ENCODE data around the gene ZFP28. TPM values are rescaled to one million over a fixed set of nuclear protein-coding genes. Genes with fewer than 3 reads are reported as not detected.

ZFP28 gene
- total and polyA plus RNA-seq, 2 of the 4 experiments (the other 2 are of a cell fraction) = 3.0 to 6.5 TPM

DNA sequence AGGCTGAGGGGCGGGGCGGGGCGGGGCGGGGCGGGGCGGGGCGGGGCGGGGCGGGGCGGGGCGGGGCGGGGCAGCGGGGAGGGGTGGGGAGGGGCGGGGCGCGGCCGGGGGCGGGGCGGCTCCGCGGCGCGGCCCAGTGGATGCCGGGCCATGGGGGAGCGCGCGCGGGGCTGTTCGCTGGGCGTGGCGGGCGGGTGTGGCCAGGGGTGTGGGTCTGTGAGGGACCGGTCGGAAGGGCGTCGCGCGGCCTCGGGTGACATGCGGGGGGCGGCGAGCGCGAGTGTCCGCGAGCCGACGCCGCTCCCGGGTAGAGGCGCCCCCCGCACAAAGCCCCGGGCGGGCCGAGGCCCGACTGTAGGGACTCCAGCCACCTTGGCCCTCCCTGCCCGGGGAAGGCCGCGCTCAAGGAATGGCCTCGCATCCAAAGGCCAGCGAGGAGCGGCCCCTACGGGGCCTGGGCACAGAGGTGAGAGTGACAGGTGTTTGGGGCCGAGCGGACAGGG lies at the start of gene ZFP28 (continued):
- TF ChIP-seq, protein P1, sequence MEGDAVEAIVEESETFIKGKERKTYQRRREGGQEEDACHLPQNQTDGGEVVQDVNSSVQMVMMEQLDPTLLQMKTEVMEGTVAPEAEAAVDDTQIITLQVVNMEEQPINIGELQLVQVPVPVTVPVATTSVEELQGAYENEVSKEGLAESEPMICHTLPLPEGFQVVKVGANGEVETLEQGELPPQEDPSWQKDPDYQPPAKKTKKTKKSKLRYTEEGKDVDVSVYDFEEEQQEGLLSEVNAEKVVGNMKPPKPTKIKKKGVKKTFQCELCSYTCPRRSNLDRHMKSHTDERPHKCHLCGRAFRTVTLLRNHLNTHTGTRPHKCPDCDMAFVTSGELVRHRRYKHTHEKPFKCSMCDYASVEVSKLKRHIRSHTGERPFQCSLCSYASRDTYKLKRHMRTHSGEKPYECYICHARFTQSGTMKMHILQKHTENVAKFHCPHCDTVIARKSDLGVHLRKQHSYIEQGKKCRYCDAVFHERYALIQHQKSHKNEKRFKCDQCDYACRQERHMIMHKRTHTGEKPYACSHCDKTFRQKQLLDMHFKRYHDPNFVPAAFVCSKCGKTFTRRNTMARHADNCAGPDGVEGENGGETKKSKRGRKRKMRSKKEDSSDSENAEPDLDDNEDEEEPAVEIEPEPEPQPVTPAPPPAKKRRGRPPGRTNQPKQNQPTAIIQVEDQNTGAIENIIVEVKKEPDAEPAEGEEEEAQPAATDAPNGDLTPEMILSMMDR (conservative IDR thresholded peaks at IDR 0.05; ENCODE audit: low read depth, low read length) = no peak

DNA sequence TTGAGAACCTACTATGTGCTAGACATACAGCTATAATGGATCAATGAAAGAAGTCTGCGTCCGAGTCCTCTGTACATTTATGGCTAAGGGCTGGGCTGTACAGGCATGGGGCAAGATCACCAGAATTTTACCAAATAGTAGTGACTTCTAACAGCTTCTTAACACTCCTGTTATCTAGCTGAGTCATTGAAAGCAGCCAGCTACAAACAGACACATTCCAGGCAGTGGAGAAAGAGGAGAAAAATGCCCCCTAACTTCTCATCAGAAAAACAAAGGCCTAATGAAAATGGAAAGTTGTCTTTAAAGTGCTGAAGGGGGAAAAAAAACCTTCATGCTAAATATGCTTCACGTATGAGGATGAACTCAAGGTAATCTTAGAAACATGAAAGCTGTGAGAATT lies 47.3 kb upstream of the ZFP28 start:
- no peak overlapping the region for H3K4me2 ChIP-seq (ENCODE audit: low read depth, low read length)
- H2BK120ac ChIP-seq (ENCODE audit: low read depth, low read length) = no peak overlapping the region
- no peaks in the 10 kb centered on the region for H3K4me1 ChIP-seq (ENCODE audit: control insufficient read depth, insufficient read depth, low read length)
- no peak overlapping the region for H2AFZ ChIP-seq (replicated peaks; ENCODE audit: low read length, poor library complexity)
- POLR2A ChIA-PET (ENCODE audit: unreplicated experiment) = no interaction called here
- no peak overlapping the region for H2BK20ac ChIP-seq (ENCODE audit: low read depth, low read length)
- peaks cover 0 to 17% of the 10 kb centered on the region in 2 experiments; a peak in 3 of 4 replicates for H3K79me1 ChIP-seq (ENCODE audit: low read depth in 1 of 2, low read length in 2 of 2)
- no peak overlapping the region for H2AK5ac ChIP-seq (ENCODE audit: low read depth, low read length)
- no peak overlapping the region for H4K5ac ChIP-seq (ENCODE audit: low read depth, low read length)
- H3K23ac ChIP-seq (ENCODE audit: low read depth, low read length) = no peak overlapping the region
- H2AK9ac ChIP-seq (replicated peaks; ENCODE audit: low read depth, low read length, poor library complexity) = no peak overlapping the region
- no peaks in the 10 kb centered on the region for H3K27me3 ChIP-seq (ENCODE audit: control insufficient read depth, insufficient read depth, low read length)
- H4K91ac ChIP-seq (ENCODE audit: insufficient read depth, low read depth, low read length) = no peak overlapping the region
- DNase-seq = peak; percentile 26
- no peak overlapping the region for H3K4ac ChIP-seq (ENCODE audit: low read depth, low read length)
- no CpG with 5 or more reads among the region's 3 CpGs for WGBS, 2 experiments (ENCODE audit: extremely low coverage in 2 of 2, insufficient read length in 1 of 2)
- TF ChIP-seq USF2 (IDR thresholded peaks at IDR 0.05; ENCODE audit: low read depth, low read length) = no peak
- peak; percentile 62; the same call in 1 of the 2 replicates for TF ChIP-seq NFE2L2 (IDR thresholded peaks at IDR 0.05; ENCODE audit: low read depth, low read length)
- no peak for TF ChIP-seq BHLHE40 (IDR thresholded peaks at IDR 0.05; ENCODE audit: low read depth, low read length)
- no peak for TF ChIP-seq CEBPB (IDR thresholded peaks at IDR 0.05; ENCODE audit: low read depth, low read length)
- TF ChIP-seq MAFK (IDR thresholded peaks at IDR 0.05; ENCODE audit: low read depth, low read length) = no peak
- TF ChIP-seq CHD1 (IDR thresholded peaks at IDR 0.05; ENCODE audit: low read depth, low read length) = no peak
- TF ChIP-seq RAD21 (IDR thresholded peaks at IDR 0.05; ENCODE audit: low read length) = no peak
- TF ChIP-seq RFX5 (IDR thresholded peaks at IDR 0.05; ENCODE audit: low read depth, low read length) = no peak
- no peaks in the 10 kb centered on the region for H4K20me1 ChIP-seq (ENCODE audit: insufficient read depth, low read length)
- no peak overlapping the region for H2BK5ac ChIP-seq (ENCODE audit: low read depth, low read length, poor library complexity, severe bottlenecking)
- H3K56ac ChIP-seq (ENCODE audit: extremely low read depth, insufficient read depth, low read length) = no peak overlapping the region
- no peak overlapping the region for H2BK15ac ChIP-seq (ENCODE audit: low read depth, low read length)
- in situ Hi-C loops (cut with MboI; ENCODE audit: low sequenced_read_pairs) (no loop called here), dilution Hi-C loops (cut with HindIII; ENCODE audit: low sequenced_read_pairs, unreplicated experiment) (no loop called here), intact Hi-C loops (cut with micrococcal nuclease) (no loop called here)
- BruUV-seq (replicated peaks) = no TSS peak
- no peak overlapping the region for H3K14ac ChIP-seq (replicated peaks; ENCODE audit: low read depth, low read length)
- H3K9ac ChIP-seq (ENCODE audit: low read depth, low read length) = no peak overlapping the region
- CTCF ChIA-PET = no interaction called here
- H3K9me1 ChIP-seq (ENCODE audit: insufficient read depth, low read length) = no peaks in the 10 kb centered on the region
- peaks cover 17% of the 10 kb centered on the region for H3K9me3 ChIP-seq (ENCODE audit: control insufficient read depth, insufficient read depth, low read length)
- H3K36me3 ChIP-seq (ENCODE audit: control insufficient read depth, insufficient read depth, low read length) = peaks cover 9% of the 10 kb centered on the region
- no peak overlapping the region for H3K18ac ChIP-seq (ENCODE audit: low read depth, low read length)
- ATAC-seq (ENCODE audit: low read depth) = no peak; the same call in 1 of the 2 replicates
- no peak overlapping the region for H3K27ac ChIP-seq (ENCODE audit: insufficient read depth, low read length)
- no peak overlapping the region for H3K4me3 ChIP-seq (ENCODE audit: insufficient read depth, low read depth, low read length)
- no peak overlapping the region for H4K8ac ChIP-seq (ENCODE audit: low read depth in 2 of 2, low read length in 2 of 2)
